Lower lobe of right lung (tissue), 2 donors: Measurements from ENCODE around the gene IRAK2. TPM values are rescaled to one million over a fixed set of nuclear protein-coding genes. Genes with fewer than 3 reads are reported as not detected.

ENCODE experiments used
- ATAC-seq, 2 donors: fragments of 200-7000 bp; cut with Tn5 transposase; one replicate each; pipeline ENCODE4 v1.9.1; 2020 to 2022; ENCODE audit warnings: mild to moderate bottlenecking in 2 of 2, moderate library complexity in 2 of 2
- DNase-seq: peaks from one replicate; pipeline ENCODE4 v3.0.0-alpha.2; 2020
- H3K27ac ChIP-seq: fragments of 200-600 bp; one replicate; pipeline ENCODE4 v1.8.0; 2022
- H3K27me3 ChIP-seq: fragments of 200-600 bp; one replicate; pipeline ENCODE4 v1.8.0; 2022; ENCODE audit warnings: low read depth
- H3K36me3 ChIP-seq: fragments of 200-600 bp; one replicate; pipeline ENCODE4 v1.8.0; 2022; ENCODE audit warnings: mild to moderate bottlenecking
- H3K4me1 ChIP-seq: fragments of 200-600 bp; one replicate; pipeline ENCODE4 v1.8.0; 2022
- H3K4me3 ChIP-seq: fragments of 200-600 bp; one replicate; pipeline ENCODE4 v1.8.0; 2022; ENCODE audit warnings: mild to moderate bottlenecking
- H3K9me3 ChIP-seq: fragments of 200-600 bp; one replicate; pipeline ENCODE4 v1.8.0; 2022
- intact Hi-C: fragments of 100-400 bp; cut with DNase I; formaldehyde crosslinking; loops from one replicate; pipeline ENCODE4 v1.11.0; 2022
- total RNA-seq: library from RNA; stranded (reverse); fragmentation: NEBNext Ultra II Directional; extraction: Animal tissue kit (Norgen Biotek cat#: 25700); gene quantifications from one replicate; pipeline ENCODE4 v1.2.1, GENCODE V29; 2021
- TF ChIP-seq, protein P1 (sequence below): fragments of 200-600 bp; IDR thresholded peaks from one replicate; pipeline ENCODE4 v1.8.0; 2022; ENCODE audit warnings: antibody characterized with exemption, mild to moderate bottlenecking
- donor health status: DM: no; HTN: yes; CAD: no; lungs with severe emphysema.

Gene IRAK2
- total RNA-seq, 1 donor from 2014 or later, result 3.9 TPM

GRCh38 chr3:10142707-10143560 lies 21.8 kb upstream of the IRAK2 start:
- Histone ChIP-seq H3K36me3 (peaks cover 28% of the 10 kb centered on the region), H3K9me3 (no peaks in the 10 kb centered on the region), H3K4me1 (peaks cover 43% of the 10 kb centered on the region), H3K27ac (no peak overlapping the region), H3K27me3 (no peaks in the 10 kb centered on the region), H3K4me3 (peak overlapping the region; percentile 77)
- ATAC-seq (no peak), DNase-seq (no peak)
- intact Hi-C loops, result no loop called here
- TF ChIP-seq, protein P1, sequence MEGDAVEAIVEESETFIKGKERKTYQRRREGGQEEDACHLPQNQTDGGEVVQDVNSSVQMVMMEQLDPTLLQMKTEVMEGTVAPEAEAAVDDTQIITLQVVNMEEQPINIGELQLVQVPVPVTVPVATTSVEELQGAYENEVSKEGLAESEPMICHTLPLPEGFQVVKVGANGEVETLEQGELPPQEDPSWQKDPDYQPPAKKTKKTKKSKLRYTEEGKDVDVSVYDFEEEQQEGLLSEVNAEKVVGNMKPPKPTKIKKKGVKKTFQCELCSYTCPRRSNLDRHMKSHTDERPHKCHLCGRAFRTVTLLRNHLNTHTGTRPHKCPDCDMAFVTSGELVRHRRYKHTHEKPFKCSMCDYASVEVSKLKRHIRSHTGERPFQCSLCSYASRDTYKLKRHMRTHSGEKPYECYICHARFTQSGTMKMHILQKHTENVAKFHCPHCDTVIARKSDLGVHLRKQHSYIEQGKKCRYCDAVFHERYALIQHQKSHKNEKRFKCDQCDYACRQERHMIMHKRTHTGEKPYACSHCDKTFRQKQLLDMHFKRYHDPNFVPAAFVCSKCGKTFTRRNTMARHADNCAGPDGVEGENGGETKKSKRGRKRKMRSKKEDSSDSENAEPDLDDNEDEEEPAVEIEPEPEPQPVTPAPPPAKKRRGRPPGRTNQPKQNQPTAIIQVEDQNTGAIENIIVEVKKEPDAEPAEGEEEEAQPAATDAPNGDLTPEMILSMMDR, result no peak

- intact Hi-C loops, result no loop called here
- Histone ChIP-seq H3K4me1 (peaks cover 43% of the 10 kb centered on the region), H3K4me3 (no peak overlapping the region), H3K27ac (no peak overlapping the region), H3K9me3 (no peaks in the 10 kb centered on the region), H3K27me3 (no peaks in the 10 kb centered on the region), H3K36me3 (peaks cover 49% of the 10 kb centered on the region)
- ATAC-seq (no peak), DNase-seq (no peak)
- TF ChIP-seq, protein P1, result no peak
These were observed 19.0 kb upstream of the IRAK2 start for GRCh38 chr3:10145685-10146084.

DNA sequence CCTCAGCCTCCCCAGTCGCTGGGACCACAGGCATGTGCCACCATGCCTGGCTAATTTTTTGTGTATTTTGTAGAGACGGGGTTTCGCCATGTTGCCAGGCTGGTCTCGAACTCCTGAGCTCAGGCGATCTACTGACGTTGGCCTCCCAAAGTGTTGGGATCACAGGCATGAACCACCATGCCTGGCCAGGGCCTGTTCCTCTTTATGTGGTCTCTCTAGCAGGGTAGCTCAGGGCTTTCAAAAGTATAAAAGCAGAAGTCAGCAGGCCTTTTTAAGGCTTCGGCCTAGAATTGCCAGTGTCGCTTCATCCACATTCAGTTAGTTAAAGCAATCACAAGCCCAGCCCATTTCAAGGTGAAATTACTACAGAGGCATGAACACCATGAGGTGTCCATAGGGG lies 15.5 kb upstream of the IRAK2 start:
- no peak overlapping the region for H3K4me3 ChIP-seq
- TF ChIP-seq, protein P1, result no peak
- H3K36me3 ChIP-seq, result peaks cover 77% of the 10 kb centered on the region
- DNase-seq (no peak), ATAC-seq (peak in 1 of 2 donors; percentile 72)
- peaks cover 25% of the 10 kb centered on the region for H3K4me1 ChIP-seq
- intact Hi-C loops, result no loop called here
- no peaks in the 10 kb centered on the region for H3K9me3 ChIP-seq
- H3K27me3 ChIP-seq, result no peaks in the 10 kb centered on the region
- H3K27ac ChIP-seq, result no peak overlapping the region

- Histone ChIP-seq H3K9me3 (no peaks in the 10 kb centered on the region), H3K4me1 (peaks cover 7% of the 10 kb centered on the region), H3K27me3 (no peaks in the 10 kb centered on the region), H3K4me3 (no peak overlapping the region), H3K36me3 (peaks cover 79% of the 10 kb centered on the region), H3K27ac (no peak overlapping the region)
- intact Hi-C loops, result no loop called here
- DNase-seq (no peak), ATAC-seq (no peak)
- TF ChIP-seq, protein P1, result no peak
These were observed 13.7 kb upstream of the IRAK2 start for GRCh38 chr3:10150987-10151386.

DNA sequence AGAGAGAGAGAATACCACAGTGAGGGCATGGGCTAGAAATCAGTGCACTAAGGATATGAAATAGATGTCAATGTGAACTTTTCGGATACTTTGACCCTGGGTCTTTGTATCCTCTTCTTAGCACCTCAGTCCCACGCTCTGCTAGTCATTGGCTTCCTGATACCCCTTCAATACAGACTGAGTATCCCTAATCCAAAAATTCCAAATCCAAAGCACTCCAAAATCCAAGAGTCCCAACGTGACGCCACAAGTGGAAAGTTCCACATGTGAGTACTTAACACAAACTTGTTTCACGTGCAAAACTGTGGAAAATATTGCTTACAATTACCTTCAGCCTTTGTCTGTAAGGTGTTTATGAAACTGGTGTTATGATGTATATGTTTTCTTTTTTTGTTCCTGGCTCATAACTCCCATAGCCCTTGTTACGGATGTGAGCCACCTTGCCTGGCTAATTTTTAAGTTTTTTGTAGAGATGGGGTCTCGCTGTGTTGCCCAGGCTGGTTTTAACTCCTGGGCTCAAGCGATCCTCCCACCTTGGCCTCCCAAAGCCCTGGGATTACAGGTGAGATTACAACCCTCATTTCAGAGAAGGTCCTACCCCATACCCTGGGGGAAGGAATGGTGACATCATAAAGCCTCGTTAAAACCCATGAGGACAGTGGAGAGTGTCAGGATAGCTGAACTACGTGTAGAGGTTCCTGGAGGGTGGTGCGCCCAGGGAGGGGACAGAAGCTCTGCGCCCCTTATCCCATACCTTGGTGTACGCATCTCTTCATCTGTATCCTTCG lies 10.2 kb upstream of the IRAK2 start:
- TF ChIP-seq, protein P1, result no peak
- ATAC-seq (no peak), DNase-seq (no peak)
- intact Hi-C loops, result no loop called here
- no peaks in the 10 kb centered on the region for H3K27me3 ChIP-seq
- H3K36me3 ChIP-seq, result peaks cover 52% of the 10 kb centered on the region
- H3K4me1 ChIP-seq, result no peaks in the 10 kb centered on the region
- H3K27ac ChIP-seq, result no peak overlapping the region
- H3K4me3 ChIP-seq, result no peak overlapping the region
- no peaks in the 10 kb centered on the region for H3K9me3 ChIP-seq
